ENCODE results near the gene SETD6.

DNA sequence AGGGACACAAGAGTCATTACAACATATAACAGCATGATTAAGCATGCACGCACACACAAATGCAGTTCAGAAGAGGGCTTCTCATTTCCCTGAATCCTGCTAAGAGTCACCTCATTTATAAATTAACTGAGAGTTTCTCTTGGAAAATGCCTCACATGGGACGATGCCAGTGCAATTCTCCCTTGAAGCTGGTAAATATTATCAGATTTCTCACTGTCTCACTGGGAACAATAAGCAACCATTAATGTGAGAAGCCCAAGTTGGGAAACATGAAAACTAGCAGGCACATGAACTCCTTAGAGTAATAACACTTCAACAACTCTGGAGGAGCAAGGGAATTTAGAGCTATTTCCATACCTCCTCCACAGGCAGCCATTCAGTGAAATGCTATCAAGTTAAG, 26.4 kb downstream of the SETD6 start:
- TF ChIP-seq CTCF (conservative IDR thresholded peaks at IDR 0.05; ENCODE audit: low read length) (no peak), EZH2phosphoT487 (IDR thresholded peaks at IDR 0.05; ENCODE audit: borderline replicate concordance) (no peak)

All from Loucy (cell line).